ENCODE results near the gene MBIP. TPM values are rescaled to one million over a fixed set of nuclear protein-coding genes. Genes with fewer than 3 reads are reported as not detected.

MBIP gene
- total RNA-seq, 3 donors from 2014 or later (not counting 1 experiment from before 2014, with no cell fraction given): 26.1 to 41.9 (median 40.1) TPM

DNA sequence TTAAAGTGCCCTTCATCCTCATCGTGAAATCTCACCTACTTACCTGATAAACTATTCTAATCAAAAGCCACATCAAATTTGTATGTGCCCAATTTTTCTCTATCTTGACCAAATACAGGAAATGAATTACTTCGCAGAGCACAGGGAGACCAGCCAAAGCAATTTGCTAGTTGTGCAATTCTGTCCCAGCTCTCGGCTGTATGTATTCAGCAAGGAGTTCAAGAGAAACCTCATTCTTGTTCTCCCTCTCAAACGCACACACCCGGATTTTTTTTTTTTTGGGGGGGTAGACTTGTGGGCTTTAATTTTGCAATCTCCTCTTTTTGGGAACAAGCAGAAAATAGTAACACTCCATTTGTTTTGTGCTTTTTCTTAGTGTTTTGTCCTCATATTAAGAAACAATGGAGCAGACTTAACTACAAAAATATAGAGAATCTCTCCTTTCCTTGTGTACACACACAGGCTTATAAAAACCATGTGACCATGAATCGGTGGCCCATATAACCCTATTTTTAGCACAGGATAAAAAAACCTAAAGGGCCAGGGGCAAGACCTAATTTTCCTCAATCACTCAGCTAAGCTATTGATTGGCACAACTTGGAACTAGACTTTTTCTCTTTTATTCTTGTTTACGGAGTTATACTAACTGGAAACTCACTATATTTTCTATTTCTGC lies 64.2 kb downstream of the MBIP start:
- no peak overlapping the region for H3K4me3 ChIP-seq (ENCODE audit: low read length)
- H3K27ac ChIP-seq (ENCODE audit: low read length): no peak overlapping the region
- intact Hi-C loops (cut with micrococcal nuclease): no loop called here
- no peaks in the 10 kb centered on the region for H3K36me3 ChIP-seq (ENCODE audit: control insufficient read depth, insufficient read depth, low read length)
- Mint-ChIP-seq H3K4me1 (no peaks in the 10 kb centered on the region), H3K9me3 (no peaks in the 10 kb centered on the region), H3K27ac (no peak overlapping the region), H3K27me3 (ENCODE audit: low read depth in 2 of 2) (peaks cover 0 to 6% of the 10 kb centered on the region in 2 donors), H3K4me3 (no peak overlapping the region), H3K36me3 (no peaks in the 10 kb centered on the region)
- WGBS (ENCODE audit: insufficient coverage): 48% methylated on average over 4 of the region's 7 CpGs
- no peaks in the 10 kb centered on the region for H3K4me1 ChIP-seq (ENCODE audit: control insufficient read depth, insufficient read depth, low read length)
- no peaks in the 10 kb centered on the region for H3K9me3 ChIP-seq (ENCODE audit: control insufficient read depth, insufficient read depth, low read length)
- TF ChIP-seq, protein P1, sequence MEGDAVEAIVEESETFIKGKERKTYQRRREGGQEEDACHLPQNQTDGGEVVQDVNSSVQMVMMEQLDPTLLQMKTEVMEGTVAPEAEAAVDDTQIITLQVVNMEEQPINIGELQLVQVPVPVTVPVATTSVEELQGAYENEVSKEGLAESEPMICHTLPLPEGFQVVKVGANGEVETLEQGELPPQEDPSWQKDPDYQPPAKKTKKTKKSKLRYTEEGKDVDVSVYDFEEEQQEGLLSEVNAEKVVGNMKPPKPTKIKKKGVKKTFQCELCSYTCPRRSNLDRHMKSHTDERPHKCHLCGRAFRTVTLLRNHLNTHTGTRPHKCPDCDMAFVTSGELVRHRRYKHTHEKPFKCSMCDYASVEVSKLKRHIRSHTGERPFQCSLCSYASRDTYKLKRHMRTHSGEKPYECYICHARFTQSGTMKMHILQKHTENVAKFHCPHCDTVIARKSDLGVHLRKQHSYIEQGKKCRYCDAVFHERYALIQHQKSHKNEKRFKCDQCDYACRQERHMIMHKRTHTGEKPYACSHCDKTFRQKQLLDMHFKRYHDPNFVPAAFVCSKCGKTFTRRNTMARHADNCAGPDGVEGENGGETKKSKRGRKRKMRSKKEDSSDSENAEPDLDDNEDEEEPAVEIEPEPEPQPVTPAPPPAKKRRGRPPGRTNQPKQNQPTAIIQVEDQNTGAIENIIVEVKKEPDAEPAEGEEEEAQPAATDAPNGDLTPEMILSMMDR (IDR thresholded peaks at IDR 0.05): no peak
- H3K27me3 ChIP-seq (ENCODE audit: control insufficient read depth, insufficient read depth, low read length): no peaks in the 10 kb centered on the region
- DNase-seq (no peak), ATAC-seq (no peak)

DNA sequence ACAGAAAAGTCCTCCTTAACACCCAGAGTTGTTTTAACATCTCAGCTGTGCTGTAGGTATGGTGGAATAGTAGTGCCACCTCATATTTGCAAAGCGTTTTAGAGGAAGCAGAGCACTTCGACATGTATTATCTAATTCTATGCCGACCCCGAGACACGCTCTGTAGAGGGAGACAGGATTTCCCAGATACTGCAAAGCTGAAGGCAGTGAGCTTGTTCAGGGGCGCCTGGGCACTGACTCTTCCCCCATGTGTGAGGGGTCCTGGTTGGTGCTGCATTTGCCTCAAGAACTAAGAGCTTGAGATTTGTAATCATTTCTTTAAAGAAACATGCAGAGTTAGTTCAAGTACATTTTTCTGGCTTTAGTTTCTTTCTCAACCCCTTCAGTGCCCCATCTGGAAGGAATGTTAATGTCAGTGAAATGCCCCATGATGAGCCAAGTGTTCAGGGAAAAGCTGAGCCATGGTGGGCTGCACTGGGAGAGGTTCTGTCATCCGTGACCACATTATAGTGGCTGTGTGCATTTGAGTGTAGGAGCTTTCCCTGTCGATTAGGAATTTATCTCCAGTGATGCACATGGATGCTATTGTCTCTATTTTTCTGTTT lies 66.3 kb downstream of the MBIP start:
- no peaks in the 10 kb centered on the region for H3K36me3 ChIP-seq (ENCODE audit: control insufficient read depth, insufficient read depth, low read length)
- intact Hi-C loops (cut with micrococcal nuclease): no loop called here
- H3K4me1 Mint-ChIP-seq: no peaks in the 10 kb centered on the region
- no peak overlapping the region for H3K27ac Mint-ChIP-seq
- H3K4me3 Mint-ChIP-seq: no peak overlapping the region
- H3K9me3 Mint-ChIP-seq: peaks cover 0 to 2% of the 10 kb centered on the region in 2 donors
- DNase-seq (no peak), ATAC-seq (no peak)
- H3K4me1 ChIP-seq (ENCODE audit: control insufficient read depth, insufficient read depth, low read length): no peaks in the 10 kb centered on the region
- H3K4me3 ChIP-seq (ENCODE audit: low read length): no peak overlapping the region
- no peaks in the 10 kb centered on the region for H3K27me3 ChIP-seq (ENCODE audit: control insufficient read depth, insufficient read depth, low read length)
- TF ChIP-seq, protein P1 (IDR thresholded peaks at IDR 0.05): no peak
- peaks cover 0 to 6% of the 10 kb centered on the region in 2 donors for H3K27me3 Mint-ChIP-seq (ENCODE audit: low read depth in 2 of 2)
- H3K9me3 ChIP-seq (ENCODE audit: control insufficient read depth, insufficient read depth, low read length): no peaks in the 10 kb centered on the region
- no peaks in the 10 kb centered on the region for H3K36me3 Mint-ChIP-seq
- 88% methylated on average over 8 of the region's 8 CpGs for whole genome bisulfite sequencing (ENCODE audit: insufficient coverage)
- H3K27ac ChIP-seq (ENCODE audit: low read length): no peak overlapping the region

Other genes with a start within 250 kb of the MBIP start
- gene PTCSC3, start 143.9 kb downstream of the MBIP start, total RNA-seq: not detected
- not detected for gene NKX2-1, start 199.6 kb upstream of the MBIP start, total RNA-seq

Measured in natural killer cell (primary cell).